Stimulated activated CD4-positive, alpha-beta T cell treated with anti-CD3 and anti-CD28 coated beads, Interleukin-12 subunit alpha, Interleukin-12 subunit beta, amount 100 ng/mL, for 24 hours (primary cell): ENCODE data around the gene SPNS3.

Experiments
- DNase-seq, 2 experiments: peaks; one replicate each; pipeline ENCODE4 v3.0.0-alpha.2; 2020; ENCODE audit warnings: low read depth in 2 of 2

SPNS3 gene

DNA sequence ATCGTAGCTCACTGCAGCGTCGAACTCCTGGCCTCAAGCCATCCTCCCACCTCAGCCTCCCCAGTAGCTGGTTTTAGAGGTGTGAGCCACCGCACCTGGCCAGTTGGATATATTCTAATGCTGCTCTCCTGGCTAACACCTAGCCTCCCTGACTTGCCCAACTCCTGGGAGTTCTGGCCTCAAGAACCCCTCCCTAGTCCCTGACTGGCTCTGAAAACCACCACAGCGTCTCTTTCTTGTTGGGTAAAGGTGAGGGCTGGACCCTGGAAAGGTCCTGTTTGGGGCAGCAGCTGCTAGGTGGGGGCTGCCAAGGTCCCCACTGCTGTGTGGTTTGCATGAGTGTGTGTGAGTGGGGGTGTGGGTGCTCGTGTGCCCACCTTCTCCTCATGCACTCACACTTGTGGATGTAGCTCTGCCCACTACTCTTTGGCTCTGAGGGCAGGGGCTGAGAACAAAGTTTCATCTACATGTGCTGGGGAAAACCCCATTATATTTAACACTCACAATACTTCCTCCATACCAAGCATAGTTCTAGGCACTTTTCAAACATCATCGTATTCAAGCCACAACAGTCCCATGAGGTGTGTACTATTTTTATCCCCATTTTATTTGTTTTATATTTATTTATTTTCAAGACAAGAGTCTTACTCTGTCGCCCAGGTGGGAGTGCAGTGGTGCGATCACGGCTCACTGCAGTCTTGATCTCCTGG lies 7.1 kb upstream of the SPNS3 start:
- no peak for DNase-seq

DNA sequence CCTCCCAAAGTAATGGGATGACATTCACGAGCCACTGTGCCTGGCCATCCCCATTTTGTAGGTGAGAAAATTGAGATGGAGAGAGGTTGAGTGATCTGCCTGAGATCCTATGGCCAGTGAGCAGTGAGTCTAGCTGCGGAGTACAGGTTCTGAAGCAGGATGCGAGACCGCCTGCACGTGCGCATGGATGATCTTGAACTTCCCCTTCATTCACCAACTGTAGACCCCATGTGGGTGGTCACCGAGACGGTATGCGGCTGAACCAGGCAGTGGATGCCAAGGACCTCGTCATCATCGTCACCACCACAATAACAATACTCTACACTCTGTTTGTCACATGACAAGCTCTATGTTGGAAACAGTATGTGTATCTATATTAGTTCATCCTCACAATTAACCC lies 6.2 kb upstream of the SPNS3 start:
- no peak for DNase-seq

- no peak for DNase-seq
These were observed 2.6 kb downstream of the SPNS3 start for GRCh38 chr17:4436381-4436780.

GRCh38 chr17:4436846-4437245 lies 3.1 kb downstream of the SPNS3 start:
- no peak for DNase-seq

- DNase-seq: no peak
These were observed 4.6 kb downstream of the SPNS3 start for GRCh38 chr17:4438162-4438944.

GRCh38 chr17:4440021-4440420 lies 6.3 kb downstream of the SPNS3 start:
- no peak for DNase-seq

DNA sequence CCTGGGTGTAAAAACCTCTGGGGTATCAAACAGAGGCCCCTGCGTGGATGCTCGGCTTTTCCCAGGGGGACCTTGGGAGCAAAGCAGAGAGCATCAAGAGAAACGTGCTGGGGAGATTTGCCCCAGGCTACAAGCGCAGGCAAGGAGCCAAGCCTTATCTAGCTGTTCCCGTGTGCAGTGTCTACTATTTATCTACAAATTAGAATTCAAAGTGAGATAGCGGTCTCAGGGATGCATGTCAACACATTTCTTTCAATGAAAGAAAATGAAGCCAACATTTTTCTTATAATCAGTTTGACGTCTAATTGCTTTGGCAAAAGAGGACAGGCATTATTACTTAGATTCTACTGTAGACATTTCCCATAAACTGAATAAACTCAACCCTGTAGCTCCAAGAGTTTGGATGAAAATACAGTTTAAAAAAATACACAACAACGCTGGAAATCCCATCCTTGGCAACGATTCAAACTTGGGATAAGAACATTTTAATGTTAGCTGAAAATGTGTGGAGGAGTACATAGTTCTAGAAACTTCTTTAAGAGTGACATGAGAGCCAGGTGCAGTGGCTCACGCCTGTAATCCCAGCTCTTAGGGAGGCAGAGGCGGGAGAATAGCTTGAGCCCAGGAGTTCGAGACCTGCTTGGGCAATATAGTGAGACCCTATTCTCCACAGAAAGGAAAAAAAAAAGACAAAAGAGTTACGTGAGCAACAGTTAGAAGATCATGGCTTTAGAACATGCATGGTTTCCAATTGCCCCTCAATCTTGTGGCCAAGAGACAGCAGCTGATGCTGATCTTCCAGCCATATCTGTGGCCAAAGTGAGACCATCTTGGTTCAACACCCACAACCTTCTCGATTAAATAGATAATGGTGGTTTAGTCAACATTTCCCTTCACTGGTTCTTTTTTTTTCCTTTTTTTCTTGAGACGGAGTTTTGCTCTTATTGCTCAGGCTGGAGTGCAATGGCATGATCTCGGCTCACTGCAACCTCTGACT lies 7.2 kb downstream of the SPNS3 start:
- DNase-seq: no peak

GRCh38 chr17:4442582-4442981 lies 8.8 kb downstream of the SPNS3 start:
- DNase-seq: no peak

DNA sequence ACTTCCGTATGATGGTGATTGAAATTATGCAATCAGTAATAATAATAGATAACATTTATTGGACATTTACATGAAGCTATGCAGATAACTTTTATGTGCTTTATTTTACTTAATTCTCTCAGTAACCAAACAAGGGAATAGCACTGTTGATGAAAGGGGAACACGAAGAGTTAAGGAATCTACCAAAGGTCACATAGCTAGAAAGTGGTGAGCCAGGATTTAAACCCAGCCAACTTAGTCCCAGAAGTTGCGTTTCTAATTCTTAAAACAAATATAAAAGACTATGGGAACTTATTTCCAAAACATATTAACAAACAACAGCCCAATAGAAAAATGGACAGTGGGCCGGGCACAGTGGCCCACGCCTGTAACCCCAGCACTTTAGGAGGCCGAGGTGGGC lies 9.7 kb downstream of the SPNS3 start:
- DNase-seq: no peak

DNA sequence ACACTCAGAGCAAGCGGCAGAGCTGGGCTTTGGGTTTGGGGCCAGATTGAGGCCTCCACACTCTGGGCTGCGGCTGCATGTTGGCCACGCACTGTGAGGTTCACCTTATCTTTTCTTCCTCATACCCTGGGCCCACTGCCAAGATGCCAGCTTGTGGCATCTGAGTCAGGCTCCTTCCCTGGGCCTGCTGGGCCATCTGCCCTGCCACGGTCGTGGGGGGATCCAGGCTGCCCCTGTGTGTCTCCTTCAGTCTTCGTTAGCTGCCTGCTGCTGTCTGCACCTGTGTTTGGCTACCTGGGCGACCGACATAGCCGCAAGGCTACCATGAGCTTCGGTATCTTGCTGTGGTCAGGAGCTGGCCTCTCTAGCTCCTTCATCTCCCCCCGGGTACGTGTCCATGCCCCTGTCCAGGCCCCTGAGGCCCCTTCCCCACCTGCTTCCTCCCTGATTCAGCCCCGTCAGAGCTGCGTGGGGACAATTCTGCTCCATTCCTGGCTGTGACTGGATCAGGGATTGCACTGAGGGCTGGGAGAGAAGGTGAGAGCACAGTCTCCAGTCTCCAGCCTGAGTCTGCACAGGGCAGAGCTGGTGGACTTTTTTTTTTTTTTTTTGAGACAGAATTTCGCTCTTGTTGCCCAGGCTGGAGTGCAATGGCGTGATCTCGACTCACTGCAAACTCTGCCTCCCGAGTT lies 11.2 kb downstream of the SPNS3 start:
- DNase-seq: no peak

- no peak for DNase-seq
These were observed 12.0 kb downstream of the SPNS3 start for GRCh38 chr17:4445731-4446130.

GRCh38 chr17:4446326-4447071 lies 12.8 kb downstream of the SPNS3 start:
- DNase-seq: no peak

GRCh38 chr17:4448197-4448980 lies 14.6 kb downstream of the SPNS3 start:
- no peak for DNase-seq

- DNase-seq: no peak
These were observed 16.0 kb downstream of the SPNS3 start for GRCh38 chr17:4449736-4450135.

- no peak for DNase-seq
These were observed 17.1 kb downstream of the SPNS3 start for GRCh38 chr17:4450710-4451316.

GRCh38 chr17:4453812-4454591 lies 20.3 kb downstream of the SPNS3 start:
- DNase-seq: no peak

DNA sequence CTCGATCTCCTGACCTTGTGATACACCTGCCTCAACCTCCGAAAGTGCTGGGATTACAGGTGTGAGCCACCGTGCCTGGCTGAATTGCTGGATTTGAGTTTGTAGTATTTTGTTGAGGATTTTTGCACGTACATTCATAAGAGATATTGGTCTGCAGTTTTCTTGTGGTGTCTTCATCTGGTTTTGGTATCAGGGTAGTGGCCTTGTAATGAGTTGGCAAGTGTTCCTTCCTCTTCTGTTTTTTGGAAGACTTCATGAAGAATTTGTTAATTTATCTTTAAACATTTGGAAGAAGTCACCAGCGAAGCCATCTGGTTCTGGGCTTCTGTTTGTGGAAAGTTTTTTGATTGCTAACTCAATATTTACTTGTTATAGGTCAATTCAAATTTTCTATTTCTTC lies 26.9 kb downstream of the SPNS3 start:
- no peak for DNase-seq

DNA sequence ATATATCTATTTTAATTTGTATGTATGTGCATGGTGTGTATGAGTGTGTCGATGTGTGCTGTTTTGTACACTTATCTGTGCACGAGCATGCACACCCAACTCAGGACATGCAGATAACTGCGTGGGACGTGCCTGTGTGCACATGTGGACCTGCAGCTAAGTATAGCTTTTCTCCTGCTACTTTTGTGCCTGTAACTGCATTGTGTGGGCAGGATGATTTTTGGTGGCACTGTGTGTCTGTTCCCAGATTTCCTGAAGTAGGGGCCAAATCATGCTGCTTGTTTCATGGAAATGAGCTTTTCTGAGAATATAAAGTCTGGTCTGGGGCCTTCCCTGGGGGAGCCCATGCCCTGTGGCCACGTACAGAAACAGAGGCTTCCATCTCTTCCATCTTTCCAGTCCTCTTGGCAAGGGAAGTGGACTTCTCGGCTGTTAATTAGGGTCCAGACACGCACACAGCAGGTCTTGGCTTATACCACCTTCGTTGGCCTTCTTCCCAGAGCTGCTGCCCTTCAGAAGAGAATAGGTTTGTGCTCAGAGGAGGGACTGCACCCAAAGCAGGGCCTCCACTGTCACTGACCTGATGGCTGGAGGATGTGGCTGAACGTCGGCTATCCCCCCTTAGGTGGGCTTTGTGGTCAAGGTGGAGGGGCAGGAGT lies 30.2 kb downstream of the SPNS3 start:
- DNase-seq: no peak
